Measurements from ENCODE around the gene HIRIP3.
"Not testable (repeated sequence)": the region's sequence is repeated elsewhere in the genome, so short reads cannot be mapped to it uniquely, and the experiment has no call there.

HIRIP3 gene

GRCh38 chr16:30017277-30017656 lies 21.9 kb upstream of the HIRIP3 start:
- no peak for DNase-seq (ENCODE audit: low read depth in 1 of 2, low spot score in 1 of 2)
- TF ChIP-seq POLR2AphosphoS5 (IDR thresholded peaks at IDR 0.05; ENCODE audit: low read depth) (no peak), REST (IDR thresholded peaks at IDR 0.05; ENCODE audit: insufficient replicate concordance, low read depth) (no peak), GABPA (IDR thresholded peaks at IDR 0.05; ENCODE audit: low read depth) (no peak), CTCF (IDR thresholded peaks at IDR 0.05; ENCODE audit: insufficient read depth, low read length) (no peak)
- no peak overlapping the region for H3K27ac ChIP-seq (replicated peaks)

GRCh38 chr16:30016555-30017276 lies 21.3 kb upstream of the HIRIP3 start:
- DNase-seq (ENCODE audit: low read depth in 1 of 2, low spot score in 1 of 2), result no peak

More at GRCh38 chr16:30017277-30017656, 21.9 kb upstream of the HIRIP3 start:
- H3K27me3 ChIP-seq (ENCODE audit: insufficient read depth, poor library complexity, severe bottlenecking), result no peaks in the 10 kb centered on the region
- H3K4me3 ChIP-seq (replicated peaks; ENCODE audit: insufficient read depth, low read length), result no peak overlapping the region

GRCh38 chr16:30015450-30015849 lies 20.0 kb upstream of the HIRIP3 start:
- DNase-seq (ENCODE audit: low read depth in 1 of 2, low spot score in 1 of 2); H3K4me3 ChIP-seq (replicated peaks; ENCODE audit: insufficient read depth, low read length); H3K27me3 ChIP-seq (ENCODE audit: insufficient read depth, poor library complexity, severe bottlenecking); H3K27ac ChIP-seq (replicated peaks): not testable (repeated sequence)

More at GRCh38 chr16:30016555-30017276, 21.3 kb upstream of the HIRIP3 start:
- TF ChIP-seq REST (IDR thresholded peaks at IDR 0.05; ENCODE audit: insufficient replicate concordance, low read depth) (no peak), GABPA (IDR thresholded peaks at IDR 0.05; ENCODE audit: low read depth) (no peak), CTCF (IDR thresholded peaks at IDR 0.05; ENCODE audit: insufficient read depth, low read length) (no peak), SPI1 (IDR thresholded peaks at IDR 0.05; ENCODE audit: borderline replicate concordance, low read depth) (no peak), POLR2AphosphoS5 (IDR thresholded peaks at IDR 0.05; ENCODE audit: low read depth) (no peak)
- no peak overlapping the region for H3K27ac ChIP-seq (replicated peaks)
- no peak overlapping the region for H3K4me3 ChIP-seq (replicated peaks; ENCODE audit: insufficient read depth, low read length)
- no peaks in the 10 kb centered on the region for H3K27me3 ChIP-seq (ENCODE audit: insufficient read depth, poor library complexity, severe bottlenecking)

GRCh38 chr16:30012598-30012997 lies 17.2 kb upstream of the HIRIP3 start:
- DNase-seq (ENCODE audit: low read depth in 1 of 2, low spot score in 1 of 2); H3K27me3 ChIP-seq (ENCODE audit: insufficient read depth, poor library complexity, severe bottlenecking); H3K4me3 ChIP-seq (replicated peaks; ENCODE audit: insufficient read depth, low read length); H3K27ac ChIP-seq (replicated peaks): not testable (repeated sequence)
